B cell (primary cell): ENCODE data around the gene PTPRN2. TPM values are rescaled to one million over a fixed set of nuclear protein-coding genes. Genes with fewer than 3 reads are reported as not detected.

Source experiments
- ATAC-seq: fragments of 200-7000 bp; cut with Tn5 transposase; one replicate; pipeline ENCODE4 v1.10.0; 2021; ENCODE audit warnings: low read depth, mild to moderate bottlenecking, moderate number of reproducible peaks, moderate library complexity
- CTCF ChIA-PET: fragments of 350-600 bp; sonication (Branson Sonifier 250); formaldehyde crosslinking; loops from one replicate; lab custom pipeline; 2021; ENCODE audit warnings: antibody characterized with exemption, inconsistent platforms; lab: Charles Lee
- POLR2A ChIA-PET: fragments of 350-600 bp; sonication (Branson Sonifier 250); formaldehyde crosslinking; loops from one replicate; lab custom pipeline; 2021; ENCODE audit warnings: antibody characterized with exemption; lab: Charles Lee
- DNase-seq: peaks from one replicate; pipeline ENCODE4 v3.0.0; 2013
- H2AFZ ChIP-seq: 2 replicates; pipeline ENCODE4 v1.6.1; 2012; ENCODE audit warnings: mild to moderate bottlenecking, low read depth, low read length; ENCODE audit not compliant: insufficient read depth, poor library complexity, severe bottlenecking
- H3K27ac ChIP-seq, 2 donors: 1 replicate in 1 of 2; 2 replicates in 1 of 2; pipeline ENCODE4 v1.5.1; 2012 to 2013; ENCODE audit warnings: low read length in 2 of 2, mild to moderate bottlenecking in 2 of 2, moderate library complexity in 1 of 2
- H3K27me3 ChIP-seq, 4 experiments: fragments of 200-600 bp in 1 of 4; sonication (generic) in 1 of 4; replicated peaks in 1 of 4; 1 replicate in 2 of 4; 2 replicates in 2 of 4; pipeline versions ENCODE4 v1.6.1 to v1.7.0; 2013 to 2016; ENCODE audit warnings: low read length in 3 of 4, mild to moderate bottlenecking in 2 of 4, mixed read lengths in 1 of 4, moderate library complexity in 1 of 4; ENCODE audit not compliant: insufficient read depth in 4 of 4, control insufficient read depth in 3 of 4; ENCODE audit errors: control extremely low read depth in 1 of 4
- H3K36me3 ChIP-seq, 2 experiments: replicated peaks in 1 of 2; 1 replicate in 1 of 2; 2 replicates in 1 of 2; pipeline versions ENCODE4 v1.6.1 to v1.7.1; 2013; ENCODE audit warnings: low read length in 1 of 2; ENCODE audit not compliant: insufficient read depth in 2 of 2, control insufficient read depth in 1 of 2; ENCODE audit errors: control extremely low read depth in 1 of 2, extremely low read depth in 1 of 2
- H3K4me1 ChIP-seq, 2 donors: fragments of 200-600 bp in 1 of 2; sonication (generic) in 1 of 2; 1 replicate in 1 of 2; 2 replicates in 1 of 2; pipeline versions ENCODE4 v1.5.1 to v1.6.1; 2013 to 2017; ENCODE audit warnings: low read length in 2 of 2; ENCODE audit not compliant: control insufficient read depth in 2 of 2, insufficient read depth in 2 of 2
- H3K4me2 ChIP-seq: replicated peaks from 2 replicates; pipeline ENCODE3; 2012; ENCODE audit warnings: mild to moderate bottlenecking, low read depth, low read length; ENCODE audit not compliant: poor library complexity, severe bottlenecking
- H3K4me3 ChIP-seq, 5 experiments: fragments of 200-600 bp in 1 of 5; sonication (generic) in 1 of 5; 1 replicate in 3 of 5; 2 replicates in 2 of 5; pipeline versions ENCODE4 v1.5.1 to v1.7.0; 2011 to 2016; ENCODE audit warnings: low read length in 4 of 5, mild to moderate bottlenecking in 4 of 5, low read depth in 2 of 5, control low read depth in 1 of 5, moderate library complexity in 1 of 5; ENCODE audit not compliant: insufficient read depth in 1 of 5; ENCODE audit errors: control extremely low read depth in 1 of 5, extremely low read depth in 1 of 5
- H3K79me2 ChIP-seq: fragments of 200-600 bp; sonication (generic); one replicate; pipeline ENCODE4 v1.6.0; 2016; ENCODE audit warnings: low read length; ENCODE audit not compliant: control insufficient read depth, insufficient read depth
- H3K9ac ChIP-seq: fragments of 200-600 bp; sonication (generic); 2 replicates; pipeline ENCODE4 v1.6.1; 2017; ENCODE audit warnings: mild to moderate bottlenecking, low read length, moderate library complexity
- H3K9me3 ChIP-seq, 3 donors: one replicate each; pipeline versions ENCODE4 v1.6.1 to v1.7.1; 2013; ENCODE audit warnings: low read length in 2 of 3; ENCODE audit not compliant: control insufficient read depth in 2 of 3, insufficient read depth in 1 of 3; ENCODE audit errors: control extremely low read depth in 1 of 3
- H4K20me1 ChIP-seq: 2 replicates; pipeline ENCODE4 v1.6.0; 2012; ENCODE audit warnings: mild to moderate bottlenecking, low read length; ENCODE audit not compliant: insufficient read depth, control insufficient read depth, poor library complexity, severe bottlenecking
- H3K27ac Mint-ChIP-seq: one replicate; pipeline ENCODE4 v1.8.0; 2021; ENCODE audit warnings: mixed read lengths
- H3K27me3 Mint-ChIP-seq: one replicate; pipeline ENCODE4 v1.8.0; 2021; ENCODE audit warnings: mixed read lengths
- H3K4me1 Mint-ChIP-seq: one replicate; pipeline ENCODE4 v1.8.0; 2021; ENCODE audit warnings: mixed read lengths
- H3K4me3 Mint-ChIP-seq: one replicate; pipeline ENCODE4 v1.8.0; 2021; ENCODE audit warnings: mixed read lengths
- H3K9me3 Mint-ChIP-seq: one replicate; pipeline ENCODE4 v1.8.0; 2022; ENCODE audit warnings: mixed read lengths; ENCODE audit not compliant: insufficient read depth
- CTCF ChIP-seq: fragments of 200-600 bp; IDR thresholded peaks from one replicate; pipeline ENCODE4 v1.8.0; 2022; ENCODE audit warnings: antibody characterized with exemption, mild to moderate bottlenecking
- EZH2 ChIP-seq: IDR thresholded peaks from 2 replicates; pipeline ENCODE4 v1.6.1; 2012; ENCODE audit warnings: borderline replicate concordance, low read depth, mild to moderate bottlenecking, moderate library complexity, low read length; ENCODE audit not compliant: insufficient read depth, poor library complexity, severe bottlenecking
- WGBS: methylation state at CpG from one replicate; pipeline ENCODE4 v1.1.5; 2013; ENCODE audit warnings: missing lambda C conversion rate; ENCODE audit not compliant: insufficient coverage; 5-methylcytosine and 5-hydroxymethylcytosine counted together
- intact Hi-C: fragments of 100-400 bp; cut with micrococcal nuclease; formaldehyde crosslinking; loops from one replicate; pipeline ENCODE4 v1.10.0; 2022
- polyA plus RNA-seq: library from polyadenylated mRNA; depleted of rRNA; stranded (reverse); fragments of >200 nt; gene quantifications from 2 replicates; pipeline ENCODE4 v1.2.3, GENCODE V29; 2012
- total RNA-seq, 2 donors: library from RNA; stranded (reverse); fragments of 120-200 nt in 1 of 2; gene quantifications; 1 replicate in 1 of 2; 2 replicates in 1 of 2; pipeline versions ENCODE4 v1.2.3 to v1.2.4, GENCODE V29; 2013 to 2022

The PTPRN2 gene
- total and polyA plus RNA-seq, 2 donors (not counting 1 experiment from before 2014, with no cell fraction given): 2.0 to 5.0 TPM

- Mint-ChIP-seq H3K4me3 (no peak overlapping the region), H3K27ac (no peak overlapping the region), H3K9me3 (peaks cover 8% of the 10 kb centered on the region), H3K4me1 (no peaks in the 10 kb centered on the region), H3K27me3 (no peaks in the 10 kb centered on the region)
- intact Hi-C loops: no loop called here
- DNase-seq (no peak), ATAC-seq (no peak)
- peaks cover 0 to 46% (median 0%) of the 10 kb centered on the region in 3 donors for H3K9me3 ChIP-seq
- CTCF ChIA-PET: interaction anchor here (1.0 kb wide), 1 partner anchor 70 kb away, joined by 3 read pairs; no protein-coding TSS in a partner anchor
- 73% methylated on average over 47 of the region's 67 CpGs for WGBS
- H3K4me2 ChIP-seq: no peak overlapping the region
- H3K36me3 ChIP-seq: no peaks in the 10 kb centered on the region
- no peak overlapping the region for H2AFZ ChIP-seq
- H4K20me1 ChIP-seq: no peaks in the 10 kb centered on the region
- no peak overlapping the region for H3K4me3 ChIP-seq
- TF ChIP-seq EZH2 (no peak), CTCF (no peak)
- H3K4me1 ChIP-seq: no peaks in the 10 kb centered on the region
- POLR2A ChIA-PET: no interaction called here
- no peak overlapping the region for H3K9ac ChIP-seq
- no peaks in the 10 kb centered on the region for H3K27me3 ChIP-seq
- no peak overlapping the region for H3K27ac ChIP-seq
- no peaks in the 10 kb centered on the region for H3K79me2 ChIP-seq
Measured at GRCh38 chr7:158164101-158165095, 423.2 kb downstream of the PTPRN2 start.

GRCh38 chr7:158161194-158161593, 426.4 kb downstream of the PTPRN2 start:
- intact Hi-C loops: no loop called here
- no peak for TF ChIP-seq EZH2
- TF ChIP-seq CTCF: no peak
- no peaks in the 10 kb centered on the region for H3K27me3 Mint-ChIP-seq

More at GRCh38 chr7:158161194-158161593, 426.4 kb downstream of the PTPRN2 start:
- Histone ChIP-seq H4K20me1 (no peaks in the 10 kb centered on the region), H3K36me3 (no peaks in the 10 kb centered on the region), H3K4me3 (no peak overlapping the region), H3K4me2 (no peak overlapping the region), H3K27me3 (no peaks in the 10 kb centered on the region), H3K27ac (no peak overlapping the region), H3K9me3 (peaks cover 0 to 58% (median 0%) of the 10 kb centered on the region in 3 donors), H3K9ac (no peak overlapping the region), H3K4me1 (no peaks in the 10 kb centered on the region), H2AFZ (no peak overlapping the region), H3K79me2 (no peaks in the 10 kb centered on the region)
- no peak overlapping the region for H3K4me3 Mint-ChIP-seq
- peaks cover 8% of the 10 kb centered on the region for H3K9me3 Mint-ChIP-seq
- ATAC-seq (no peak), DNase-seq (no peak)
- H3K4me1 Mint-ChIP-seq: no peaks in the 10 kb centered on the region
- no peak overlapping the region for H3K27ac Mint-ChIP-seq
- ChIA-PET CTCF (no interaction called here), POLR2A (no interaction called here)
- WGBS: 100% methylated on average over 2 of the region's 5 CpGs
